Testis (tissue), 3 donors: ENCODE results near the gene SOAT2. TPM values are rescaled to one million over a fixed set of nuclear protein-coding genes. Genes with fewer than 3 reads are reported as not detected.

Experiments
- DNase-seq: peaks from one replicate; pipeline ENCODE4 v3.0.0-alpha.2; 2019
- H3K27ac ChIP-seq, 2 donors: fragments of 200-600 bp; sonication (generic); one replicate each; pipeline ENCODE4 v1.5.1; 2019
- H3K27me3 ChIP-seq: fragments of 200-600 bp; sonication (generic); one replicate; pipeline ENCODE4 v1.5.1; 2019
- H3K36me3 ChIP-seq: fragments of 200-600 bp; sonication (generic); one replicate; pipeline ENCODE4 v1.5.1; 2017; ENCODE audit warnings: low read depth; ENCODE audit errors: missing control alignments
- H3K4me1 ChIP-seq: fragments of 200-600 bp; sonication (generic); one replicate; pipeline ENCODE4 v1.5.1; 2019
- H3K4me3 ChIP-seq, 2 donors: fragments of 200-600 bp; sonication (generic); one replicate each; pipeline ENCODE4 v1.5.1; 2017 to 2019
- H3K9me3 ChIP-seq: fragments of 200-600 bp; sonication (generic); one replicate; pipeline ENCODE4 v1.5.1; 2017
- CTCF ChIP-seq, 3 experiments: fragments of 450-650 bp in 2 of 3; fragments of 200-600 bp in 1 of 3; sonication (generic) in 1 of 3; IDR thresholded peaks; one replicate each; pipeline ENCODE4 v1.5.1; 2016 to 2019; ENCODE audit warnings: antibody characterized with exemption in 3 of 3, mild to moderate bottlenecking in 2 of 3, moderate library complexity in 1 of 3
- POLR2A ChIP-seq: fragments of 450-650 bp; IDR thresholded peaks from one replicate; pipeline ENCODE4 v1.6.1; 2017; ENCODE audit warnings: antibody characterized with exemption, mild to moderate bottlenecking, moderate library complexity
- WGBS, 2 donors: methylation state at CpG; one replicate each; pipeline ENCODE4 v1.1.5; 2018; 5-methylcytosine and 5-hydroxymethylcytosine counted together
- intact Hi-C: fragments of 100-400 bp; cut with DNase I; formaldehyde crosslinking; loops from one replicate; pipeline ENCODE4 v1.15.1; 2023; ENCODE audit warnings: low total_unique reads
- polyA plus RNA-seq: library from polyadenylated mRNA; stranded (reverse); fragments of 350-450 nt; fragmentation: Illumina TruSeq; extraction: RNeasy Lipid Tissue Mini Kit (QIAGEN cat#74804); gene quantifications from one replicate; pipeline ENCODE4 v1.2.3, GENCODE V29; 2014; ENCODE audit warnings: low read depth, low replicate concordance; ENCODE audit not compliant: insufficient read depth
- total RNA-seq, 2 donors: library from RNA; depleted of rRNA; stranded (reverse); fragments of >200 nt; gene quantifications; one replicate each; pipeline ENCODE4 v1.2.3, GENCODE V29; 2016

The SOAT2 gene
- total and polyA plus RNA-seq, 3 donors from 2014 or later: 0.19 to 0.25 TPM; not detected in 1

- Histone ChIP-seq H3K36me3 (no peaks in the 10 kb centered on the region), H3K27me3 (no peaks in the 10 kb centered on the region), H3K9me3 (no peaks in the 10 kb centered on the region), H3K27ac (peak overlapping the region; percentile 4 to 86), H3K4me1 (peaks cover 72% of the 10 kb centered on the region), H3K4me3 (no peak overlapping the region)
- TF ChIP-seq CTCF (IDR thresholded peaks at IDR 0.05) (no peak), POLR2A (no peak)
- WGBS, 2 donors: 66 to 75% methylated on average over 14 of the region's 14 CpGs
- peak; percentile 12 for DNase-seq
- intact Hi-C loops: no loop called here
These were observed 40.1 kb upstream of the SOAT2 start for GRCh38 chr12:53062977-53063707.

DNA sequence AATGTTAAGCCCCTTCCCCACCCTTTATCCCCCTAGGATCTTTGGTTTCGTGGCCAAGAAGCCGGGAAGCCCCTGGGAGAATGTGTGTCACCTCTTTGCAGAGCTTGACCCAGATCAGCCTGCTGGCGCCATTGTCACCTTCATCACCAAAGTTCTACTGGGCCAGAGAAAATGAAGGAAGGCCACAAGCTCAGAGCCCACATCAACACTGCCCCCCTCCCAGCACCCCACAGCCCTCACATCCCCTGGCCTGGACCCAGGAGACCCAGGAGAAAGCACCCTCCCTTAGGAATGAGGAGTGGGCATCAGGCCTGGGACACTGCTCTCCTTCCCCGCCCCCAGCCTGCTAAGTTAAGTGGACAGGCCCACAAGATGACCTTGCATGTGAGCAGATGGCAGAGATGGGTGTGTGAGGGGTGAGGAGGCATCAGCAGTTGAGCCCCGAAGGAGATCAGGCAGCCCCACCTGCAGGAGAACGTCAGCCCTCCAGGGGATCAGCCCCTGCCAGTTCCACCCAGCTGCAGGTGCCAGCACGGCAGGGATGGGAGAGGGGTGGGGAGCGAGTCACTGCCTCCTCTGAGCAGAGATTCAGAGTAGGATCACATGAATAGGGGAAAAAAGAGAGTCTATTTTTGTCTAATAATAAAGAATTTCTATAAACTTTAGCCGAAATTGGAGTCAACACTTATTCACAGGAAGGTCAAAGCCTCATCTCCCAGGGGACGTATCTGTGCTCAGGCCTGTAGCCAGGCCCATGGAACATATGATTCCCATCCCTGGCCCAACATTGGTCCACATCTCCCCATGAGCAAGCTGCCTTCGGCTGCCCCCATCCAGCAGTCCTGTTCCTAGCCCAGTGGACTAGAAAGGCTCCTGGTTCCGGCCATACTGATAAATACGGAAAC is 39.3 kb upstream of the SOAT2 start:
- H3K4me3 ChIP-seq: no peak overlapping the region
- TF ChIP-seq POLR2A: no peak
- TF ChIP-seq CTCF (IDR thresholded peaks at IDR 0.05): peak in 1 of 3 experiments; percentile 5
- peak; percentile 79 for DNase-seq
- no peaks in the 10 kb centered on the region for H3K36me3 ChIP-seq
- H3K4me1 ChIP-seq: peaks cover 80% of the 10 kb centered on the region
- WGBS, 2 donors: 46 to 65% methylated on average over 13 of the region's 13 CpGs
- H3K27ac ChIP-seq: peak overlapping the region; percentile 4 to 86
- intact Hi-C loops: no loop called here
- H3K27me3 ChIP-seq: no peaks in the 10 kb centered on the region
- H3K9me3 ChIP-seq: no peaks in the 10 kb centered on the region

DNA sequence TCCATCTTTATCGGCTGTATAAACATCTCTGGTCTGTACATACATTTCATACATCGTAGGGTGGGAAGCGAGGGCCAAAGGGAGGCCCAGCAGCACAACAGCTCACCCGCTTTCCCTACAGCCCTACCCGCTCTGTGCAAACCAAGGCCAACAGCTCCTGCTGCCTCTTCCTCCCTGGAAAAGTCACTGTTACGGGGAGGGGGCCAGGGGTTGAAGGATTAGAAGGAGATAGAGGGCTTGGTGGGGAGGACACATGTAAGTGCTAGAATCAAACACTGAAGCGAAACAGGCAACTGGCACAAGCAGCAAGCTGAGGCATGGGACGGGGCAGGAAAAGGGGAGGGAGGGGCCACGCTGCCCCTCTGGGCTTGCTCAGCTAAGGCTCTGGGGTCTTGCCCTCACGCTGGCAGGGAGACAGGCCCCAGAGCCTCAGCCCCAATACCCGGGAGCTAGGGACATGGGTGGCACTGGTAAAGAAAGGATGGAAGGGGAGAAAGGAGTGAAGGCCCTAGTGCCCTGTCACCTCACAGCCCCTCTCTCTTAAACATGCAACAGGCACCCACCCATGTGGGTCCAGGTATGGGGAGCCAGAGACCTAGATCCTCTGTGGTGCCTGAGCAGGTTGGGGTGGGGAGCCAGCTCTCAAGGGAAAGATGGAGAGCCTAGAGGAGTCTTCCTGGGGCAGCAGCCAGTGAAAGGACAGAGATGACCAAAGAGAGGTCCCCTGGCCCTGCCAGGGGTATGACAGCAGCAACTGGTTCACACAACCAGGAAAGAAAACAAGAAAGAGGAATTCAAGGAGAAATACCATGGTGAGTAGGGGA is 38.5 kb upstream of the SOAT2 start:
- WGBS, 2 donors: 68 to 73% methylated on average over 11 of the region's 11 CpGs
- Histone ChIP-seq H3K27ac (peak overlapping the region; percentile 4 to 86), H3K4me1 (peaks cover 85% of the 10 kb centered on the region), H3K36me3 (no peaks in the 10 kb centered on the region), H3K27me3 (no peaks in the 10 kb centered on the region), H3K4me3 (no peak overlapping the region), H3K9me3 (no peaks in the 10 kb centered on the region)
- DNase-seq: peak; percentile 11
- intact Hi-C loops: no loop called here
- TF ChIP-seq POLR2A (no peak), CTCF (IDR thresholded peaks at IDR 0.05) (no peak)

- Histone ChIP-seq H3K27me3 (no peaks in the 10 kb centered on the region), H3K4me3 (no peak overlapping the region), H3K9me3 (no peaks in the 10 kb centered on the region), H3K4me1 (peaks cover 88% of the 10 kb centered on the region), H3K36me3 (no peaks in the 10 kb centered on the region), H3K27ac (peak overlapping the region; percentile 4 to 86)
- TF ChIP-seq CTCF (IDR thresholded peaks at IDR 0.05): no peak
- no peak for TF ChIP-seq POLR2A
- 67 to 69% methylated on average over 7 of the region's 7 CpGs for WGBS, 2 donors
- intact Hi-C loops: no loop called here
- DNase-seq: peak; percentile 12
These were observed 37.8 kb upstream of the SOAT2 start for GRCh38 chr12:53065470-53065869.
